Left lung (tissue), 10 donors: ENCODE results near the gene TEDC2. TPM values are rescaled to one million over a fixed set of nuclear protein-coding genes. Genes with fewer than 3 reads are reported as not detected.

ENCODE experiments used
- ATAC-seq: fragments of 200-7000 bp; cut with Tn5 transposase; one replicate; pipeline ENCODE4 v1.9.1; 2020; ENCODE audit warnings: moderate library complexity
- DNase-seq, 4 donors: peaks; one replicate each; pipeline ENCODE4 v3.0.0-alpha.2; 2013 to 2020
- H3K27ac ChIP-seq, 2 donors: fragments of 200-600 bp; sonication (generic) in 1 of 2; one replicate each; pipeline versions ENCODE4 v1.5.0 to v1.8.0; 2020 to 2021
- H3K27me3 ChIP-seq, 2 donors: fragments of 200-600 bp; sonication (generic) in 1 of 2; one replicate each; pipeline versions ENCODE4 v1.5.0 to v1.8.0; 2020 to 2021
- H3K36me3 ChIP-seq, 2 donors: fragments of 200-600 bp; sonication (generic) in 1 of 2; one replicate each; pipeline versions ENCODE4 v1.5.0 to v1.8.0; 2020 to 2021
- H3K4me1 ChIP-seq, 2 donors: fragments of 200-600 bp; one replicate each; pipeline ENCODE4 v1.8.0; 2021
- H3K4me3 ChIP-seq, 2 donors: fragments of 200-600 bp; sonication (generic) in 1 of 2; one replicate each; pipeline versions ENCODE4 v1.5.0 to v1.8.0; 2020 to 2021; ENCODE audit warnings: mild to moderate bottlenecking in 1 of 2
- H3K9me3 ChIP-seq, 2 donors: fragments of 200-600 bp; sonication (generic) in 1 of 2; one replicate each; pipeline versions ENCODE4 v1.5.0 to v1.8.0; 2020 to 2021
- intact Hi-C, 2 donors: fragments of 100-400 bp; cut with DNase I; formaldehyde crosslinking; loops; one replicate each; pipeline versions ENCODE4 v1.11.2 to v1.14.2; 2022
- polyA plus RNA-seq, 6 donors: library from polyadenylated mRNA; unstranded; fragments of 120-200 nt; gene quantifications; one replicate each; pipeline ENCODE4 v1.2.1, GENCODE V29; 2013; ENCODE audit not compliant: insufficient read length in 6 of 6
- total RNA-seq, 2 donors: library from RNA; stranded (reverse); fragmentation: NEBNext Ultra II Directional; extraction: Animal tissue kit (Norgen Biotek cat#: 25700); gene quantifications; one replicate each; pipeline ENCODE4 v1.2.1, GENCODE V29; 2021
- TF ChIP-seq, protein P1 (sequence below), 2 donors: fragments of 200-600 bp; sonication (generic) in 1 of 2; IDR thresholded peaks; one replicate each; pipeline versions ENCODE4 v1.5.0 to v1.8.0; 2021; ENCODE audit warnings: antibody characterized with exemption in 2 of 2
- donor health status: DM: no; HTN: yes; CAD: no.
- donor health status: DM: no; HTN: no; CAD: no.

The TEDC2 gene
- total and polyA plus RNA-seq, 8 donors: 4.0 to 10.9 (median 8.3) TPM

- intact Hi-C loops: no loop called here
- peaks cover 0 to 14% of the 10 kb centered on the region in 2 donors for H3K36me3 ChIP-seq
- H3K4me1 ChIP-seq: peaks cover 29 to 65% of the 10 kb centered on the region in 2 donors
- TF ChIP-seq, protein P1, sequence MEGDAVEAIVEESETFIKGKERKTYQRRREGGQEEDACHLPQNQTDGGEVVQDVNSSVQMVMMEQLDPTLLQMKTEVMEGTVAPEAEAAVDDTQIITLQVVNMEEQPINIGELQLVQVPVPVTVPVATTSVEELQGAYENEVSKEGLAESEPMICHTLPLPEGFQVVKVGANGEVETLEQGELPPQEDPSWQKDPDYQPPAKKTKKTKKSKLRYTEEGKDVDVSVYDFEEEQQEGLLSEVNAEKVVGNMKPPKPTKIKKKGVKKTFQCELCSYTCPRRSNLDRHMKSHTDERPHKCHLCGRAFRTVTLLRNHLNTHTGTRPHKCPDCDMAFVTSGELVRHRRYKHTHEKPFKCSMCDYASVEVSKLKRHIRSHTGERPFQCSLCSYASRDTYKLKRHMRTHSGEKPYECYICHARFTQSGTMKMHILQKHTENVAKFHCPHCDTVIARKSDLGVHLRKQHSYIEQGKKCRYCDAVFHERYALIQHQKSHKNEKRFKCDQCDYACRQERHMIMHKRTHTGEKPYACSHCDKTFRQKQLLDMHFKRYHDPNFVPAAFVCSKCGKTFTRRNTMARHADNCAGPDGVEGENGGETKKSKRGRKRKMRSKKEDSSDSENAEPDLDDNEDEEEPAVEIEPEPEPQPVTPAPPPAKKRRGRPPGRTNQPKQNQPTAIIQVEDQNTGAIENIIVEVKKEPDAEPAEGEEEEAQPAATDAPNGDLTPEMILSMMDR (IDR thresholded peaks at IDR 0.05): no peak
- peak overlapping the region in 1 of 2 donors; percentile 24 for H3K27ac ChIP-seq
- ATAC-seq (no peak), DNase-seq (no peak)
- no peaks in the 10 kb centered on the region for H3K27me3 ChIP-seq
- H3K4me3 ChIP-seq: no peak overlapping the region
- no peaks in the 10 kb centered on the region for H3K9me3 ChIP-seq
Observed at GRCh38 chr16:2485811-2486507, 26.1 kb downstream of the TEDC2 start.

GRCh38 chr16:2486645-2487516 lies 27.0 kb downstream of the TEDC2 start:
- Histone ChIP-seq H3K4me3 (no peak overlapping the region), H3K27me3 (no peaks in the 10 kb centered on the region), H3K4me1 (peaks cover 22 to 61% of the 10 kb centered on the region in 2 donors), H3K9me3 (no peaks in the 10 kb centered on the region), H3K36me3 (peaks cover 0 to 14% of the 10 kb centered on the region in 2 donors), H3K27ac (peak overlapping the region in 1 of 2 donors; percentile 24)
- TF ChIP-seq, protein P1 (IDR thresholded peaks at IDR 0.05): peak in 1 of 2 donors; percentile 12
- intact Hi-C loops: no loop called here
- DNase-seq: peak in 2 of 4 donors; percentile 80 to 90
- peak; percentile 82 for ATAC-seq

DNA sequence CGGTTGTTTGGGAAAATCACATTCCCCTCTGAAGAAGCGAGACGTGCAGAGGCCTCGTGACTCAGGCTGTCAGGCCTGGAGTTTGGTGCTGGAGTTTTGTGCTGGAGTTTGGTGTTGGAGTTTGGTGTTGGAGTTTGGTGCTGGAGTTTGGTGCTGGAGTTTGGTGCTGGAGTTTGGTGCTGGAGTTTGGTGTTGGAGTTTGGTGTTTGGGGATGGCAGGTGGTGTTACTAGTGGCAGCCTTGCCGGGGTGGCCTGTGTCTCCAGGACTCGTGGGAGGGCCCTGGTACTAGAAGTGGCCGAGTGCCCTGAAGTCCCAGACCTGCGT lies 27.6 kb downstream of the TEDC2 start:
- Histone ChIP-seq H3K9me3 (no peaks in the 10 kb centered on the region), H3K4me1 (peaks cover 19 to 56% of the 10 kb centered on the region in 2 donors), H3K27ac (no peak overlapping the region), H3K36me3 (peaks cover 0 to 14% of the 10 kb centered on the region in 2 donors), H3K4me3 (no peak overlapping the region), H3K27me3 (no peaks in the 10 kb centered on the region)
- TF ChIP-seq, protein P1 (IDR thresholded peaks at IDR 0.05): no peak
- intact Hi-C loops: no loop called here
- ATAC-seq (no peak), DNase-seq (no peak)

- no peaks in the 10 kb centered on the region for H3K27me3 ChIP-seq
- H3K27ac ChIP-seq: no peak overlapping the region
- H3K36me3 ChIP-seq: peaks cover 0 to 14% of the 10 kb centered on the region in 2 donors
- intact Hi-C loops: no loop called here
- peaks cover 14 to 50% of the 10 kb centered on the region in 2 donors for H3K4me1 ChIP-seq
- no peaks in the 10 kb centered on the region for H3K9me3 ChIP-seq
- no peak overlapping the region for H3K4me3 ChIP-seq
- DNase-seq (no peak), ATAC-seq (no peak)
- TF ChIP-seq, protein P1 (IDR thresholded peaks at IDR 0.05): no peak
Observed at GRCh38 chr16:2487903-2488531, 28.1 kb downstream of the TEDC2 start.

DNA sequence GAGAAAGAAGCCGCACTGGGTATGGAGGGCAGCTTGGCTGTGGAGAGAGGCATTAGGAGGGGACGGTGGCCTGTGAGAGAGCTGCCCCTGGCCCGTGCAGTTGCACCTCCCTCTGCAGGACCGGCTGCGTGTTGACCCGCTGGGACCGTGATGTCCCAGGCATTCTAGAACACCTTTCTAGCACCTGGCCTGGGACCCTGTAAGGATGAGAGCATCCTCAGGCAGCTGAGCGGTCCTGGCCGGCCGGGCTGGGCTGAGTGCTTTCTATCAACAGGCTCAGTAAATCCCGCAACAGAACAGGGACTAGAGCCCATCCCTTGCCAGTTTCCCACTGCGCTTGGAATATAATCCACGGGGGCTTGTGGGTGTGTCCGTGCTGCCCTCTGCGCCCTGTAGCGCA lies 29.7 kb downstream of the TEDC2 start:
- Histone ChIP-seq H3K9me3 (no peaks in the 10 kb centered on the region), H3K27me3 (no peaks in the 10 kb centered on the region), H3K4me3 (no peak overlapping the region), H3K27ac (no peak overlapping the region), H3K4me1 (peaks cover 6 to 47% of the 10 kb centered on the region in 2 donors), H3K36me3 (peaks cover 0 to 14% of the 10 kb centered on the region in 2 donors)
- ATAC-seq (no peak), DNase-seq (no peak)
- TF ChIP-seq, protein P1 (IDR thresholded peaks at IDR 0.05): no peak
- intact Hi-C loops: no loop called here
